ENCODE measurements around the gene EXOC7.

DNA sequence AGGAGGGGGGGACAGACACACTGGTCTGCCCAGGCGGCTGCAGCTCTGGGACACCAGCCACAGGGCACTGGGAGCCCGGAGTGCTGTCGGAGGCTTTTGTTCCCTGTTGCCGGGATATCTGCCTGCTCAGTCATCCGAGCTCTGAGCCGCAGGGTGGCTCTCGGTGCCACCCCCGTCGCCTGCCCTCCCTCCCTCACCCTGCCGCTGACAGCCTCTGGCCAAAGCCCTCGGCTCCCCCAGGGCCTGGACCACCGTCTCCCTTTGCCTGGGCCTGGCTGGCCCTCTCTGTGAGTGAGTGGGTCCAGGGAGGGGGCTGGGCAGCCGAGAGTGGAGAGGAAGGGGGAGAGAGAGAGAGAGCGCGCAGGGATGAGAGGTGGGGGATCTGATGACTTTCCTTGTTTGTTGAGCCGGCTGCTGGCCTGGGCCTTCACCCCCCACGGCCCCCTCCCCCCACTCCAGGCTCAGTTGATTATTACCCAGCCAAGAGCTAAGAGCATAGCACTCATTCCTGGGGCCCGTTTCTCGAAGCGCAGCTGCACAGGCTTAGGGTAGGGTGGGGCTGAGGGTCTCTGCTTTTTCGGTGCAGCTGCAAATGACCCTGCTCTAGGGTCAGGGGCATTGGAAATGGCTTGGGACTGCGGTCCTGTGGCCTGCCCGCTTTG is 34.8 kb upstream of the EXOC7 start:
- TF ChIP-seq, protein P1, sequence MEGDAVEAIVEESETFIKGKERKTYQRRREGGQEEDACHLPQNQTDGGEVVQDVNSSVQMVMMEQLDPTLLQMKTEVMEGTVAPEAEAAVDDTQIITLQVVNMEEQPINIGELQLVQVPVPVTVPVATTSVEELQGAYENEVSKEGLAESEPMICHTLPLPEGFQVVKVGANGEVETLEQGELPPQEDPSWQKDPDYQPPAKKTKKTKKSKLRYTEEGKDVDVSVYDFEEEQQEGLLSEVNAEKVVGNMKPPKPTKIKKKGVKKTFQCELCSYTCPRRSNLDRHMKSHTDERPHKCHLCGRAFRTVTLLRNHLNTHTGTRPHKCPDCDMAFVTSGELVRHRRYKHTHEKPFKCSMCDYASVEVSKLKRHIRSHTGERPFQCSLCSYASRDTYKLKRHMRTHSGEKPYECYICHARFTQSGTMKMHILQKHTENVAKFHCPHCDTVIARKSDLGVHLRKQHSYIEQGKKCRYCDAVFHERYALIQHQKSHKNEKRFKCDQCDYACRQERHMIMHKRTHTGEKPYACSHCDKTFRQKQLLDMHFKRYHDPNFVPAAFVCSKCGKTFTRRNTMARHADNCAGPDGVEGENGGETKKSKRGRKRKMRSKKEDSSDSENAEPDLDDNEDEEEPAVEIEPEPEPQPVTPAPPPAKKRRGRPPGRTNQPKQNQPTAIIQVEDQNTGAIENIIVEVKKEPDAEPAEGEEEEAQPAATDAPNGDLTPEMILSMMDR (IDR thresholded peaks at IDR 0.05), result no peak
- TF ChIP-seq POLR2A (IDR thresholded peaks at IDR 0.05) (no peak), POLR2AphosphoS5 (IDR thresholded peaks at IDR 0.05) (no peak), EP300 (IDR thresholded peaks at IDR 0.05) (no peak)
